HL-60/S4 (cell line): ENCODE results near the gene SPTLC3.

Experiments
- in situ Hi-C: fragments of 300-500 bp; cut with MboI; formaldehyde crosslinking; loops from 2 replicates; pipeline ENCODE4 v1.14.3; 2022; ENCODE audit warnings: low sequenced_read_pairs

SPTLC3 gene

GRCh38 chr20:13130061-13130706 lies 121.4 kb downstream of the SPTLC3 start:
- in situ Hi-C loops: no loop called here

GRCh38 chr20:13130707-13131103 lies 121.9 kb downstream of the SPTLC3 start:
- in situ Hi-C loops: no loop called here

- in situ Hi-C loops: no loop called here
Measured at GRCh38 chr20:13131688-13132087, 122.9 kb downstream of the SPTLC3 start.

- in situ Hi-C loops: no loop called here
Measured at GRCh38 chr20:13139459-13140150, 130.8 kb downstream of the SPTLC3 start.

GRCh38 chr20:13140201-13140600 lies 131.4 kb downstream of the SPTLC3 start:
- in situ Hi-C loops: no loop called here

GRCh38 chr20:13140775-13141174 lies 132.0 kb downstream of the SPTLC3 start:
- in situ Hi-C loops: no loop called here

GRCh38 chr20:13141546-13141945 lies 132.8 kb downstream of the SPTLC3 start:
- in situ Hi-C loops: no loop called here

GRCh38 chr20:13142143-13142542 lies 133.4 kb downstream of the SPTLC3 start:
- in situ Hi-C loops: no loop called here

- in situ Hi-C loops: no loop called here
Measured at GRCh38 chr20:13147071-13147963, 138.5 kb downstream of the SPTLC3 start.

- in situ Hi-C loops: no loop called here
Measured at GRCh38 chr20:13147971-13148370, 139.2 kb downstream of the SPTLC3 start.

GRCh38 chr20:13148402-13148801 lies 139.6 kb downstream of the SPTLC3 start:
- in situ Hi-C loops: no loop called here

- in situ Hi-C loops: no loop called here
Measured at GRCh38 chr20:13148961-13149360, 140.2 kb downstream of the SPTLC3 start.

GRCh38 chr20:13149371-13150105 lies 140.8 kb downstream of the SPTLC3 start:
- in situ Hi-C loops: no loop called here

- in situ Hi-C loops: no loop called here
Measured at GRCh38 chr20:13158369-13158768, 149.6 kb downstream of the SPTLC3 start.

GRCh38 chr20:13159889-13160288 lies 151.1 kb downstream of the SPTLC3 start:
- in situ Hi-C loops: no loop called here

- in situ Hi-C loops: no loop called here
Measured at GRCh38 chr20:13165203-13165602, 156.4 kb downstream of the SPTLC3 start.

GRCh38 chr20:13166011-13166410 lies 157.2 kb downstream of the SPTLC3 start:
- in situ Hi-C loops: no loop called here

- in situ Hi-C loops: no loop called here
Measured at GRCh38 chr20:13166437-13166836, 157.7 kb downstream of the SPTLC3 start.

- in situ Hi-C loops: no loop called here
Measured at GRCh38 chr20:13169086-13169485, 160.3 kb downstream of the SPTLC3 start.

- in situ Hi-C loops: no loop called here
Measured at GRCh38 chr20:13170771-13171170, 162.0 kb downstream of the SPTLC3 start.

- in situ Hi-C loops: no loop called here
Measured at GRCh38 chr20:13173201-13173600, 164.4 kb downstream of the SPTLC3 start.
